A549 (cell line): ENCODE results near the gene PPIC.

ENCODE experiments used
- ZC3H11A ChIP-seq: fragments of 450-650 bp; IDR thresholded peaks from 2 replicates; pipeline ENCODE4 v1.6.1; 2014; ENCODE audit warnings: antibody characterized with exemption, mild to moderate bottlenecking
- ZFP36 ChIP-seq: fragments of 450-650 bp; IDR thresholded peaks from 2 replicates; pipeline ENCODE4 v1.6.1; 2014; ENCODE audit warnings: borderline replicate concordance; ENCODE audit not compliant: partially characterized antibody

DNA sequence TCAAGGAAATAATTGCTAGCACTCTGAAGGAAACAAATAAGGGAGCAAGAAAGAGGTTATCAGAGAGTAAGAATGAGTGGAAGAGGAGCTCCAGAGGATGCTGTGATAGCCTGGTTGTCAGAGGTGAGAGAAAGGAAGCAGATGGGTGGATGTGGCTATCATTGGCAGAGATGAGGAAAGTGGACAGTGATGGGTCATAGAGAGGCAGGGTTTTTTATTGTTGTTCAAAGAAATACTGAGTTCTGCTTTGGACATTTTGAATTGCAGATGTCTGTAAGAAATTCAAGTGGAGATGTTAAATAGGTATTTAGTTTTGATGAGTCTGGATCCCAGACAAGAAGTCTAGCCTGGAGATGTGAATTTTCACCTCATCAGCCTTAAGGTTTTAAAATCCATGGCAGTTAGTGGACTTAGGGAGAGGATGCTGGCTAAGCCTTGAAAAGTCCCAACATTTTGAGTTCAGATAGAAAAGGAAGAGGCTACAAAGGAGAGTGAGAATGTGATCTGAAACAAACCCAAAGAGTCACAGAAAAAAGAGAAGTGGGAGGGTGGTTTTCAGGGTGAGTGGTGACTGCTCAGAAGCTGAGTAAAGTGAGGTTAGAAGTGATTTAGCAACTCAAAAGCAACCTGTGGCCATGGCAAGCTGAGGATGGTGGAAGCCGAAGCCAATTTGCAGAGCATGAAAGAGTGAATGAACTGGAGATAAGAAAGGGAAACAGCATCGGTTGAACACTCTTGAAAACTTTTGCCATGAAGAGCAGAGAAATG lies 50.4 kb downstream of the PPIC start:
- TF ChIP-seq ZFP36 = no peak
- TF ChIP-seq ZC3H11A = no peak
